ENCODE results near the gene ARAP1.

Gene ARAP1

DNA sequence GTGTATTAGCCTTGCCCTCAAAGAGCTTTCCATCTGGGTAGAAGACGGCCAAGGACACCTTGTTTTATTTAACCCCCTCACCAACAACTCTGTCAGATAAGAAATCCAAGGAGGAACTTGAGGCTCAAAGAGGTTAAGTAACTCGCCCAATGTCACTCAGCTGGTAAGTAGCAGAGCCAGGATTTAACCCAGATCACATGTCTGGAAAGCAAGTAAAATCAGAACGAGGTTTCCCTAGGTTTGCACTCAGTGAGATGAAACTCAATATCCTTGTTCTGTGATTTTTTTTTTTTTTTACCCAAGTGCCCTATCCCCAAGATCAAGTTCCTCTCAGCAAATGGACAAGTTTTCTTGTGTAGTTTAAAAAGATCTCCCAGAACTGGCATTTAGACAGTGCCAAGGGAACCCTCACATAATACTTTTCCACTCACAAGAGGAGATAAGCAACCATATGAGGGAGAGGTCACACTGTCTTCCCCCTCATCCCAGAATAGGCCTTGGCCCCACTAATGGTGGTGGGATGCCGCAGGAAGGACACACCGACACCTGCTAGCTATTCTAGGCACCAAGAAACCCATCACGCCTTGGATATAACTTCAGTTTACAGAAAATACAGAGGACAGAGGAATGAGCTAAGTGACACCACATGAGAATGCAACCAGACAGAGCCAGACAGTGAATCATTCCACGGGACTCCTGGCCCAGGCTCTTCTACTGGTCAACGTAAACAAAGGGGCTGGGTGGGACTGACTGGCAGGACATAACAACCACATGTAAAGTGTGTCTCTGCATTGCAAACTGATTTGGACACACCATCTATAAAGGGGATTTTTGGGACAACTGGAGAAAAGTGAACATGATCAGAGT, 8.6 kb upstream of the ARAP1 start:
- no peak for DNase-seq

DNA sequence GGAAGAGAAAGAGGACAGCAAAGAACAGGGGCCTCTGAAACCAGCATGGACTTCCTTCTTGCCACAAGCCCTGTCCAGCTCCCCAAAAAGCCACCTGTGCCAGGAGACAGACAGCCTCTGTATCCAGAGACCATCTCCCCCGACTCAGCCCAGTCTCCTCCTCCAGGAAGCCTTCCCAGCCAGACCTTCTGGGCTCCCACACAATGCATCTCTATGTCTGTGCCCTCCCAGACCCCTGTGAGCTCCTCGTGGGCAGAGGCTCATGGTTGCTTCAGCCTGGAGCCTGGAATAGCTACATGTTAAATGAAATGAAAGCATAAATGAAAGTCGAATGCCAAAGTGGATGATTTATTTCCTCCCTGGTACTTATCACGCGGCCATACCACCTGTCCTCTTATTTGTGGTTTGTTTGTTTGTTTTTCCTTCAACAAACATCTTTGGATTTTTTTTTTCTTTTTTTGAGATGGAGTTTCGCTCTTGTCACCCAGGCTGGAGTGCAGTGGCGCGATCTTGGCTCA, 7.3 kb upstream of the ARAP1 start:
- DNase-seq: no peak

DNA sequence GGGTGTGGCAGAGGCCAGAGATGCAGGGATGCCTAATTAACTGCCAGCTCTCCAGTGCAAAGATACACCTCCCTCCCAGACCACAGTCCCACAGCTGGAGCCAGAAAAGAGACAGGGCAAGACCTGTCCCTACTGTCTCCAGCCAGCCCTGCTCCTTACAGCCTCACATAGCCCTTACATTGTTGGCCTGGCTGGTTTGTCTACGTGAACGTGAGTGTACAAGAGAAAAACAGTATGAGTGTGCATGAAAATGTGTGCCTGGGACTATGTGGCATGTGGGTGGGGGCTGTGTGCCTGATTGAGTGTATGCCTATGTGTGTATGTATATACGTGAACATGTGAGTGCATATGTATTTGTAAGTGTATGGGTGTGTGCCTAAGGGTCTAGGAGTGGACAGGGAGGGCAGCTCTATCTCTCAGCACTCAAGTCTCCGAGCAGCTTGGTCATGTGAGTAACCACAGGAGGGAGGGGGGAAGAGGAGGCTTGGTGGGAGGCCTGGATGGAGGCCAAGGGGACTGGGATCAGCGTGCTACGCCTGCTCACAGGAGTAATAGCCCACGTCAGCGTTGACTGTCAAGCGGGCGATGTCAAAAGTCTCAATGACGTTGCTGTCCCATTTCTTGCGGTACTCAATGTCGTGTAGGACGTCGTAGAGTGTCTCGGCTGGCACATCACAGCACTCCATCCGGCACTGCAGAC, 6.6 kb upstream of the ARAP1 start:
- no peak for DNase-seq

DNA sequence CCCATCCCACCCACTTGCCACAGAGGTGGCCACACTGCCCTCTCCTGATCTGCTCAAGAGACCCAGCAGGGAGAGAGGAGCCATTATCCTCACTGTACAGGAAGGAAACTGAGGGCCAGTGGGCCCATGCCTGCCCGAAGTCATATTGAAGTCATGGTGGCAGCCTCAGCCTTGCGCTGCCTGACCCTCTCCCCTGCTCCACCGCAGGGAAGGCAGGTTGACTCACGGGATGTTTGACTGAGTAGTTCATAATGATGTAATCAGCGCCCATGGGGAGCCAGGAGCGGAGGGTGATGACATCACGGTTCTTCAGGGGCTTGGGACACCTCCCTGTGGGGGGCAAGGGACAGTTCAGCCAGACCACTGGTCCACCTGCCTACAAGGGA, 6.1 kb upstream of the ARAP1 start:
- no peak for DNase-seq

DNA sequence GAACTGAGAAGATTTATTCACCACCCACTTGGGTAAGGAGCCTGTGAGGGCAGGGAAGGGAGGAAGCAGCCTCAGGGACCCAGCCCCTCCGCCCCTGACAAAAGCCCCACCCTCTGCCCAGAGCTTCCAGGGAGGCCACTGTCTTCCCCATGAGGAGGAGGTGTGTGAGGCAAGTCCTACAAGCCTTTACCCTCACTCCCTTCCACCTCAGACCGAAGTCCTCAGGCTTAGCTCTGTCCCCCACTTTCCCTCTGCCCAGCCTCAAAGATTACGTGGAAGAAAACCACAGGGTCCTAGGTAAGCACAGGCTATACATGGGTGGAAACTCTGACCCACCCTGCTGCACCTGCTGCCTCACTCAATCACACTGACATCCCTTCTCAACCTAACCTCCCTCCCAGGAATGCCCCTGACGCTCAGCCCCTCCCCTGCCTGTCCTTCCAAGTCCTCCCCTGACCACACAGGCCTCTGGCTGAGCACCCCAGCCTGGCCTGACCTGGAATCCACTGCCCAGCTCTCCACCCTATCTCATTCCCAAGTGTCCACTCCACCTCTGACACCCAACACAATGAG, 3.6 kb upstream of the ARAP1 start:
- no peak for DNase-seq

DNA sequence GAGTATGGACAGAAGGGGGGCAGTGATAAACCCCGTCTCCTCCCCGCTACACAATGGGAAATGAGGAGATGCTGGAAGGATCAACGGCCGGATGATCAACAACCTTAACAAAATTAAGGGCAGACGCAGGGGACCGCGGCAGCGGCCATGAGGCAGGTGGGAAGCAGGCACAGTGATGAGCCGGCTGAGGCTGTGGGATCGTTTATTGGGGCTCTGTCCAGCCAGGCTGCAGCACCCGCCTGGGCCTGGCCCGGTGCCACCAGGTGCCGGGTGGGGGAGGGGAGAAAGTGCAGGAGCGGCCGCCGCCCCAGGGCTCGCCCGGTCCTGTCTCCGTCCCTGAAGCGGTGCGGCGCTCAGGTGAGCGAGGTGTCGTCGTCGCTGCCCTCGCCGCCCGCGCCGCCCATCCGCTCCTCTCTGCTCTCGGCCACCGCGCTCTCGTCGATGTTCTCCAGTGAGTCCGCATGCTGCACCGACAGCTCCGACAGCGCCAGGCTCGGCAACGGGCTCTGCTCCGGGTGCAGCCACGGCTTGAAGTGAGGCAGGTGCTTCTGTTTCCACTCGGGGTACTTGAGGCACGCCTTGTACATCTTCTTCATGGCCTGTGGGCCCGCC, 2.4 kb upstream of the ARAP1 start:
- DNase-seq: no peak

DNA sequence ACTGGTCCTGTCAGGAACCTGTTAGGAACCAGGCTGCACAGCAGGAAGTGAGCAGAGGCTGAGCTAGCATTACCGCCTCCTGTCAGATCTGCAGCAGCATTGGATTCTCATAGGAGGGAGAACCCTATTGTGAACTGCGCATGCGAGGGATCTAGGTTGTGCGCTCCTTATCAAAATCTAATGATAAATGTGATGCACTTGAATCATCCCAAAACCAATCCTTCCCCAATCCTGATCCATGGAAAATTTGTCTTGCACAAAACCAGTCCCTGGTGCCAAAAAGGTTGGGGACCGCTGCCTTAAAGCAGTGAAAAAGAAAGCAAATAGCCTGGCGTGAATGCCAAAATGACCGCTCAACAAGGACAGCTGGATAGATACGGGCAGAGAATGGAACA, 1.9 kb upstream of the ARAP1 start:
- DNase-seq: no peak

DNA sequence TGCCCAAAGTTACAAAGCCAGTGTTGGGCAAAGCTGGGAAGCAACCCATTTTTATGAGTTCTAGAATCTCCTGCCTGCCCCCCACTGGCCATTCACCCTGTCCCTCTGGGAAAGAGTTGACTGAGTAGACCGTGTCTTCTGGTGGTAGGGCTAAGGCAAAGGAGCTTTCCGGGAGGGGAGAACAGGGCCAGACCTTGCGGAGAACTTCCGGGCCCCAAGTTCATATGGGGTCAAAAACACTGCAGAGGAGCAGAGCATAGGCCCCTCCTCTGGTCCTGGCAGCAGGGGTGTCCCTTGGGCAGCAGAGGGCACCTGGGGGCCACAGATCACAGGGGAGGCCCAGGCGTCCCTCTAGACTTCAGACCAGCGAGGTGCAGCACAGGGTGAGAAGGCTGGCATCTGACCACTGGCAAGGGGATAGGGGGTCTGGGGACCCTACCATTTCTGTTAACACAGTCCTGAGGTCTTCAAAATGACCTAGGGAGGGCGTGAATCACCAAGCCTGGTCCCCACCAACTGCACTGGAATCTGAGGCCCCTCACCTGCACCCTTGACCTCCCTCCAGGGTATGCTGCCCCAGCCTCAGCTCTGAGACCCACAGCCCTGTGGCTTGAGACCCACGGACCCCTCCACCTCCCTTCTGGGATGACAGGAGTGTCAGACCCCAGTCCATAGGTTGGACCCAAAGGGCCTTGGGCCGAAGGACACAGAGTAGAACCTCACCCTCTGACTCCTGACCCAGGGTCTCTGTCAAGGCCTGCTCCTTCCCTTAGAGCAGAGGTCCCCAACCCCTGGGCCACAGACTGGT, 1.3 kb upstream of the ARAP1 start:
- no peak for DNase-seq

DNA sequence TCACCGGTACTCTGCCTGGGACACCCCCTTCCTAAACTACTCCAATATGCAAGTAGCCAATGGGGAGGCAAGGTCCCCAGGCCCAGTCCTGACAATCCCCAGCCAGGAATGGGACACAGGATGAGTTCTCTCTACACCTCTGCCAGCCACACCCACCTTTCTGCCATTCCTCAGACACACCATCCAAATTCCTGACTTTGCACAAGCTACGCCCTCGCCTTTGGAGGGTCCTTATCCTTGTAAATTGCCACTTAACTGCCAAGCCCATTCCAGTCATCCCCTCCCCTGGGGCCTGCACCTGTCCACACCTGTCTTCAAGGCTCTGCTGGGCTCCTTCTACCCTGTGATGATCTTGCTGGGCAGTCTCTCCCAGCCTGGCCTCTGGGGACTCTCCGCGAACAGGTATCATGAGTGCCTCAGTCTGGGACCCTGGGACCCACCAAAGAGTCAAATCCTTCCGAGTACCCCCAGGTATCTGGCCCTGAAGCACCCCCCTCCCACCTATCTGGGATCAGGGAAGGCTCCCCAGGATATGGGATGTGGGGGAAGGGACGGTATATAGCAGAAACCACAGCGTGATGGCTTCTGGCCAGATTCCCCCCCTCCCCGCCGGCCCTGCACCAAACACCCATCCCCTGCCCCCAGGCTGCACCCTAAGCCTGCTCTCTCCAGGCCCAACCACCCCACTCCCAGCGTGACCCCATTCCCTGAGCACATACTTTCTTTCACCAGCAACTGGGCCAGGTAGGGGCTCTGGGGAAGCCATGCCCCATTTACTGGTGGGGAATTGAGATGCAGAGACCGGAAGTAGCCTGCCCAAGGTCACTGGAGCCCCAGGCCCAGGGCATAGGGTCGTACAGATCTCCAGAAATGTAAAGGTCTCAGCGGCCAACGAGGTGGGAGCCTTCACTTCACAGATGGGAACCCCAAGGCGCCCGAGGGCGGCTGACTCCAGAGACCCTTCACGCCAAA, 806 bp downstream of the ARAP1 start:
- no peak for DNase-seq

DNA sequence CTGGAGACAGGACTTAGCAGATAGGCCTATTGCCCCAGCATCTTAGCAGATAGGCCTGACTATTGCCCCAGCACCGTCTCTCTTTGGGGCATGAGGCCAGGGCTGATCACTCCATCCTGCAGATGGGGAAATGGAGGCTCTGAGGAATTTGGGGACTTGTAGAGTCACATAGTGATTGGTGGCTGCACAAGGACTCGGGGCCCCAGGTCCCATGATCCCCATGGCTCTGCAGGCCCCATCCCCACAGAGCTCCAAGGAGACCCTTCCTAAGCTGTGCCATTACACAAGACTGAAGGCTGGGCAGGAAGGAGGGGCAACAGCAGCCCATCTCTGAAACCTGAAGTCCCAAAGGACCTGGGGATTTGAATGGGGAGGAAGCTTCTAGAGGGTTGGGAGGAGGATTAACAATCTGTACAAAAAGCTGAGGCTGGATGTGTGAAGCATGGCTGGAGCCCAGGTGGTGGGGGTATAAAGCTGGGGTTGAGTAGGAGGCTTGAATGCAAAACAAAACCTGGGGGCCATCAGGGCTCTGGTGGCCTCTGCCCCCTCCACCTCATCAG, 1.6 kb downstream of the ARAP1 start:
- no peak for DNase-seq

DNA sequence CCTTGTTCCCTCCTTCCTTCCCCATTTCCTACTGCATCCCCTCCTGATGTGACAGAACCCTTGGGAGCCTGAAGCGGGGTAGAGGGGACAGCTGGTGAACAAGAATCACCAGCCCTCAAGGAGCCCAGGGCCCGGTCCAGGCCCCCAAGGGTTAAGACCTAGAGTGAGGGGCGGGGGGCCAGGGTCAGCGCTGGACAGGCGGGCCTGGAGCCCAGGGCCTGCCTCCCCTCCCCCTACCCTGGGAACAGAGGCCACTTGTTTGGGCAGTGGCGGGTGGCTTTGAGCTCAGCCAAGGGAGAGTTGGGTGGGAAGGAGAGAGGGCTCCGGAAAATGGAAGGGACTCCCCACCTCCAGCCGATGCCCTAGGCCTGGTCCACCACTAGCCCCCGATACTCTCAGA, 2.1 kb downstream of the ARAP1 start:
- DNase-seq: no peak

DNA sequence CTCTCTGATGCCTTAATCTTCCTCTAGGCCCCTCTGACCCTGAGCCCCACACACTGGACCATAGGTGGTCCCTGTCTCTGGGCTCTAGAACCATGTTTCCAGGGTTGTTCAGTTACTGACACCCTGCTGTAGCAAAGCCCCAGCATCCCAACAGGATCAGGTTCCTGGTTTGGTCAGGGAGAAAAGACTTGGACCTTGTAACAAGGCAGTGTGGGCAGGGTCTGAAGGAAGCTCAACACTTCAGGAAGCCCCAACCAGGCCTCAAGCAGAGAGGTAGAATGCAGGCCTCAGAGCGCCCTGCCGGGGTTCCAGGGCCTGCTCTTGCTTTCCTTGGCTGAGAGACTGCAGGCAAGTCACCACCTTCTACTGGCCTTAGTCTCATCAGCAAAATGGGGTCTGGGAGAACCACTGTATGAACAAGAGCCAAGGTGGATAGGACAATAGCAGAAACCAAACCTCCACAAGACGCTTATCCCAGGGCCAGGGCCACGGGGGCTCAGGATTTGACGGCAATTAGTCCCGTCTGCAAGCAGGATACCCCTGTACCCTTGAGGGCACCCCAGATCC, 4.8 kb downstream of the ARAP1 start:
- no peak for DNase-seq

DNA sequence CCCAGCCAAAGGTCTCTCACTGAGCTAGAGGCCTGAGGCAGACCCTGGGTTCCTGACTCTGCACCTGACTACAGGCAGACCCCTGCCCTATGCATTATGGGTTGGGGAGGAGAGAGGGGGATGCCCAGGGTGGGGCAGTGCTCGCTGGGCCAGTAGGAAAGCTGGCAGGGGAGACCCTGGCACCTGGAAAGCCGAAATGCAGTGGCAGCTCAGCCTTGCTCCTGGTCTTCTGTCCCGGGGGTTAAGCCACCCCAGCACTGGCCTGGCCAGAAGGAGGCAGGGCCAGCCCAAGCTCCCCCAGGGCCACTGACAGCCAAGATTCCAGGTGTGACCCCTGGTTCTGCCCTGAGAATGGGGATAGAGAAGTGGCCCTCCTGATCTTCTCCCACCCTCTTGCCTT, 5.4 kb downstream of the ARAP1 start:
- no peak for DNase-seq

DNA sequence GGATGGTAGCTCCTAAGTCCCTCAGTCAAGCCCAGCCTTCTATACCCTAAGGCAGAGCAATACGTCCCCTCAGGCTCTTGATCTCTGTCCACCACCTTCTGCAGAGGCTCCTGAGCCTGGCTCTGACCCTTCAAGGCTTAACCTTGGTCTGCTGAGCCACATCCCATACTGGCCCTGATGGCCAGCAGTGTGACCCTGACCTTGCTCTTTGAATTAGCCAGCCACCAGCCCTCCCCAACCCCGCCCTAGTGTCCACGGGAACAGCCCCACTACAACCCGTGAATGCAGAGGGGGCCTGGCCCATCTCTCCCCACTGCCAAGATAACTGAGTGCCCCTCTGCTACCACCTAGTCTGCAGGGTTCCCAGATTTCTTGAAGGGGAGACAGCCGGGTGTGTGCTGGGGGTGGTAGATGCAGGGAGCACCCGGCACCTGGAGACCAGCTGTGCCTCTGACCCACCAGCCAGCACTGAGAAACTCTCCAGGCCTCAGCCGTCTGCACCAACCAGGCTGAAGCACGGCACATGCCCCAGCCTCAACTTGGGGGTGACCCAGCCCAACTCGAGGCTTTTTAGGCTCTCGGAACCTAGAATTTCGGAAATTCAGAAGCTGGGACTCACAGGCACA, 6.2 kb downstream of the ARAP1 start:
- DNase-seq: no peak

DNA sequence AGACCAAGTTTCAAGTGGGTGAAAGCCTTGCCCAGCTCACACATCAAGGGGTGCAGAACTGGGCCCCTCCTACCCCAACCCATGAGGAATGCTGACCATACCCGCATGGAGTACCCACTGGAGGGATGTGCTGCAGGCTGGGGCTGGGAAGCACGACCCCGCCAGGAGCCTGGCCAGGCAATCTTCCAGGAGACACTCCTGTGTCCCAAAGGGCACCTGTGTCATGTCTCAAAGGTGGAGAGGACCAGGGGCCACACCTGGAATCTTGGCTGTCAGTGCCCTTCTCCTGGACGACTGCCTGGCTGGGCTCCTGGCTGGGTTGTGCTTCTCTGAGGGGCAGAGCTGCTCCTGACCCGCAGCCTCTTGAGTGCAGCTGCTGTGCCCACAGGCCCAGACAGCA, 6.7 kb downstream of the ARAP1 start:
- no peak for DNase-seq

DNA sequence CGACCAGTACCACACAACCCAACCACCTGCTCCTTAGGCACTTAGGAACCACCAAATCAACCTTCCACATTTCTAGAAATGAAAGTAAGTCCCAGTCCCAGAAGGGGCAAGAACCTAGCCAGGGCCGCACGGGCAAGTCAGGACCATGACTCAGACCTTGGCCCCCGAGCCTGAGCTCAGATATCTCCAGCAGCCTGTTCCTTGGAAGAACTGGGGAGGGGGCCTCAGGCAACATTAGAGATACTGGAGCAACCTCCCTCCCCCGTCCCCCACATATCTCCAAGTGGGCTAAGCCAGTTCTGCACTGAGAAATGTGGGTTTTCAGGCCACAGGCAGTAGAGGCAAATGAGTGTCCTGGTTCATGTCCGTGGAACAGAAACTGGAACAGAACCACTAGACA, 7.7 kb downstream of the ARAP1 start:
- DNase-seq: no peak

DNA sequence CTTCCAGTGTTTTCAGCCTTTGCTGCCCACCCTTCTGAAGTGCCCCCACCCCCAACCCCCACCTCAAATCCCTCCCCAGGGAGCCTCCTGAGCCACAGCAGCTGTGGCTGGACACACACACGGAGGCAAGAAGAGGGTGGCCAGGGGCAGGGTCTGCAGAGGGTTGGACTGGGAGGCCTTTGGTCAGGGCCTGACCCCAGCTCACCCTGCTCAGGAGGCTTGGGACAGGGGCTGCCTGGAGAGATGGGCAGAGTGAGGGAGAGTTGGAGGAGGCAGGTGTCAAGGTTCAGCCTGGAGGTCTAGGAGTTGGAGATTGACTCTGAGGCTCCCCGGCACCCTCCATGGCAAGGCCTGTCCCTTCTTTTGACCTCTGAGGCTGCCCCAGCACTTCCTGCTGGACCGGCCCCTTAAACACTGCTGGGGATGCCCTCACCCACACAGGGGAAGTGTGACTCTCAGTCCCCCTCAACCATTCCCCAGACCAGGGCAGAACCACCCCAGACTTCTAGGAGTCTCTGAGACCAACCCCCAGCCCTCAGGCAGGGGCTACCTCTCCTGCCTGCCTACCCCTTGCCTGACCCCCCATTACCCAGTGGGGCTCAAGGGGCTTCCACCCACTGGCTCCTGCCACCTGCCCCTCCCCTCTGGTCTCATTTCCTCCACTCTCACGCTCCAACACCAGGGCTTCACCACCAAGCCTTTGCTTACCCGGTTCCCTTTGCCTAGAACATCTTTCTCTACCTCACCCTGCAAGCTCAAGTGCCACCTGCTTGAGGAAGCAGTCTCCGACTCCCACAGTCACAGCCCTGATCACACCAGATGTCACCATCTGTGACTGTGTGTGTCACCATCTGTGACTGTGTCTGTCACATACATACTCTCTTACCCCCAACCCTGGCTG, 8.6 kb downstream of the ARAP1 start:
- DNase-seq: no peak

DNA sequence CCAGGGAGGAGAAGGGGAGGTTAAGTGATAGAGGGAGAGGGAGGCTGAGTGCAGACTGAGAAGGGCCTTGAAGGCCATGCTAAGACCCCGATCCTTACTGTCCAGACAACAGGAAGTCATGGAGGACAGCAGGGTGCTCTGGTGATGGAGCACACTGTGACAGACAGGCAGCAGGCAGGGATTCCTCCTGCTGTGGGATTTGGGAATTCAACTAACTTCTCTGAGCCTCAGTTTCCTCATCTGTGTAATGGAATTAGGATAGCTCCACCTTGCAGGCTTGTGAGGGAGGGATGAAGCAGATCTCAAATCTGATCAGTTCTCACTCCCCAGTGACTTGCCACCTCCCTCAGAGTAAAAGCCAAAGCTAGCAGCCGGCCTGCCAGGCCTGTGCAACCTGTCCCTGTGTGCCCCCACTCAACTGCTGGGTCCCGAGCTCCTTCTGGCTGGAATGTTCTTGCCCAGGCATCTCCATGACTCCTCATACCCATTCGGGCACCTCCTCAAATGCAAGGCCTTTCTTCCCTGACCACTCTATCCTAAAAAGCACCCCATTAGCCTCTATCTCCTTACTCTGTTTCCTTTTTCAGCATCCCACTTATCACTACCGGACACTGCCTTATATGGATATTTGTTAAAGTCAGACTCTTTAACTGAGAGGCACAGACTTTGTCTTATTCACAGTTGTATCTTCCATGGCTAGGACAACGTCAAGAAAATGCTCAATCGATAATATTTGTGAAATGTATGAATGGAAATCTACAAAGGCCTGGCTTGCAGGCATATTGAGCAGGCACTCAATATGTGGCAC, 9.5 kb downstream of the ARAP1 start:
- DNase-seq: no peak

All from activated gamma-delta T cell (primary cell).